Activated CD4-positive, CD25-positive, alpha-beta regulatory T cell (primary cell): Measurements from ENCODE around the gene HSPB9.

ENCODE experiments used
- DNase-seq, 4 experiments: peaks; one replicate each; lab custom pipeline; 2025; lab: John Stamatoyannopoulos, UW

HSPB9 gene

DNA sequence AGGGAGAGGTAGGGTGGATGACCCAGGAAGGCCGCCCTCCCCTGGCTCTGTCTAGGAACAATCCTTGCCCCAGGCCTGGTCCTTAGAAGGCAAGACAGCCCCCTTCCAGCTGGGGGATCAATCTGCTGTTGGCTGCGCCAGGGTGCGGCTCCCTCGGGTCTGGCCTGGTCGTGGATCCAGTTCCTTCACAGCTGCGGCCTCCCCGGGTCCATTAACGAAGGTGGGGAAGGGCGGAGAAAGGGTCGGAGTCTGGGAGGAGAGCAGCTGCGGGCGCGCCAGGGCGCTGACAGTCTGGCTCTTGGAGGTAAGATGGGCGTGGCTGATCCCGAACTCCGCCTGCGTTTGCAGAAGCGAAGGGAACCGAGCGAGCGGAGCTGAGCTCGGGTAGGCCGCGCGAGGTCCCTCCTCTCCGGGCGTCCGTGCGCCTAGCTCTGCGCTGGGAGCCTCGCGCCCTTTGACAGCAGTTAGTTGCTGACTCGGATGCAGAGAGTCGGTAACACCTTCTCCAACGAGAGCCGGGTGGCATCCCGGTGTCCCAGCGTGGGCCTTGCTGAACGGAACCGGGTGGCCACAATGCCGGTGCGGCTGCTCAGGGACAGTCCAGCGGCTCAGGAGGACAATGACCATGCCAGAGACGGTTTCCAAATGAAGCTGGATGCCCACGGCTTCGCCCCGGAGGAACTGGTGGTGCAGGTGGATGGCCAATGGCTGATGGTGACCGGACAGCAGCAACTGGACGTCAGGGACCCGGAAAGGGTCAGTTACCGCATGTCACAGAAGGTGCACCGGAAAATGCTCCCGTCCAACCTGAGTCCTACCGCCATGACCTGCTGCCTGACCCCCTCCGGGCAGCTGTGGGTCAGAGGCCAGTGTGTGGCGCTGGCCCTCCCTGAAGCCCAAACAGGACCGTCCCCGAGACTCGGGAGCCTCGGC lies at the start of gene HSPB9:
TSS of gene HSPB9 (plus strand) at position 434 of the 933 bp plus-strand sequence. CDS start at position 481, 47 bp downstream.
- DNase-seq, result no peak

DNA sequence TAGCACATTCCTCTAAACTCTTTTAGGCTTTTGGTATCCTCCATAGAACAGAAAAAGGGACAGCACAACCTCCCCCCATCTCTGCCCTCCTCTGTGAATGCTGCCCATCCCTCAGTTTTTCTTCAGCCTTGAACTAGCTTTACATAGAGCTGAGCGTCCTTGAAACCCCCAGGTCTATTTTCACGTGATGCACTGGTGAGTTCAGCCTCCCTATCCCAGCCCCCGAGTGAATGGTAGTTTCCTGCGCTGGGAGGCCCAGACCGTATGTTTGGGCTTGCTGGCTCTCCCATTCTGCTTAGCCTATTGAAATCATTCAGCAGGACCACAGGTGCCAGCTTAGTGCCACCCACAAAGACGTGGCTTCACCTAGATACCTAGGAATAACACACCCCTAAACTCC lies 46.8 kb upstream of the HSPB9 start:
- DNase-seq, result no peak

DNA sequence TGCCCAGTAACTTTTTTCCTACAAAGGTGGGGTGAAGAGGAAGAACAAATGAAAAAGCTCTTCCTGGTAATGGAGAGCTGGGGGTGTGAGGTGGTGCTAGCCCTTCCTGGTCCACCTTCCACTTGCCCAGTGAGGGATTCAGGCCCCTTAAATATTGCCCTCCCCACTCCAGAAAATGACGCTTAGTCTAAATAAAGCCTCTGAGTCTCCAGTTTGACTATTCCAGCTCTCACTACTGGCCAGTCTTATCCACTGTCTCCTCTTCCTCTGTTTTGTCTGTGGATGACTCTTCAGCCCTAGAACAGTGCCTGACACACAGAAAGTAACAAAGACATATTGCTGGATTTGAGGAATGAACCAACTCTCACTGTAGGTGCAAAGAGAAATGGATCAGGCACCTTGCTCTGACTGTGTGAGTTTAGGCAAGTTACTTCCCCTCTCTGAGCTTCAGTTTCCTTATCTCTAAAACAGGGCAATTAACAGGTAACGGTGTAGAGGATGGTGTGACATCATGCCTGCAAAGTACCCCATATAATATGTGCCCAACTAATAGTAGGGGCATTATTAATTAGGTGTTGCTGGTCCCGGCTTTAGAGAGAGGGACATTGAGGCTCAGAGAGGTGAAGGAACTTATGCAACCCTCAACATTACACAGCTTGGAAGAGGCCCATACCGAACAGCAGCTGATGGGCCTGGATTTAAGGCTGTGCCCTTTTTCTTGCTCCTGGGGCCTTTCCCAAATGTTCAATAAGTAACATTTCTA lies 45.6 kb upstream of the HSPB9 start:
- no peak for DNase-seq

DNA sequence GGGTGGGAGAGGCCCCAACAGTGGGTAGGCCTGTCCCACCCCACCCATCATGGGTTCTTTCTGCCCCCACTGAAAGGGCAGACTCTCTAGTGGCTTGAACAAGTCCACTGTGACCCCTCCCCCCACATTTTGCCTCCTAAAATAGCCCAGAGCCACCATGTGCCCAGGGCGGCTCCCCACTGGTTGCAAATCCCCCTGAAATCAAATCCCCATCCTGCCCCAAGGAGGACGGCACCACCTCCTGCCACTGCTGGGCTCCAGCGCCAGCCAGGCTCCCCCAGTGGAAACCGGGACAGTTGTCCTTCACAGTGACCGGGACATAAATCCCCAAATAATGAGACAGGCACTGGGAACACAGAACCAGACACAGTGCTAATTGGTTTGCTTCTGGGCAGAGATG lies 44.8 kb upstream of the HSPB9 start:
- DNase-seq, result no peak

DNA sequence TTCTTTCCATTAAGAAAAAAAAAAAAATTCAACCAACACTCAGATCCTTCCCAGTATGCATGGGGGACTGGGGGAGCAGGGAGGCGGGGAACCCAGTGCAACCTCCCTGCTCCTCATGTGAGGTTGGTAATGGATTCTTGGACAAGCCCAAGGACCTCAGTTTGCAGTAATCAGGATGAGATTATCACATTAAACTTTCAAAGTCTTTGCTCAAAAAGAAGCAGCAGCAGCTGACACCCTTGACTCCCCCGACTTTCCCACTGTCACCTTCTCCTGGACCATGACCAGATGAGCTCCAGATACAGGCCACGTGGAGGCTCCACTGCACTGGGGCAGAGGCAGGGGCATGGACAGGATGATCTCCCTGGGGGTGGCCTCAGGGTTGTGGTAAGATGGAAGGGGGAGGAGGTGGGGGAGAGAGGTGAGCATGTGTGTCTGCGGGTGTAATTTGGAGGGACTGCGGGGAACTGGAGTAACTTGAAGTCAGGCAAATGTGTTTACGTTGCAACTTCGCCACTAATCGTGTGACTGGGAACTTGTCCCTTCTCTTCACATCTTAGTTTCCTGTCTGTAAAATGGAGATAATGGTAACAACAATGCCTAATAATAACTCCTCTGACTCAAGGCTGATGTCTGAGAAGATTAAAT lies 44.1 kb upstream of the HSPB9 start:
- no peak for DNase-seq

- DNase-seq, result no peak
Measured at GRCh38 chr17:42079541-42079940, 43.1 kb upstream of the HSPB9 start.

- no peak for DNase-seq
Measured at GRCh38 chr17:42081516-42082129, 41.0 kb upstream of the HSPB9 start.

GRCh38 chr17:42087042-42087701 lies 35.4 kb upstream of the HSPB9 start:
- no peak for DNase-seq

GRCh38 chr17:42087736-42088705 lies 34.6 kb upstream of the HSPB9 start:
- DNase-seq, result no peak

DNA sequence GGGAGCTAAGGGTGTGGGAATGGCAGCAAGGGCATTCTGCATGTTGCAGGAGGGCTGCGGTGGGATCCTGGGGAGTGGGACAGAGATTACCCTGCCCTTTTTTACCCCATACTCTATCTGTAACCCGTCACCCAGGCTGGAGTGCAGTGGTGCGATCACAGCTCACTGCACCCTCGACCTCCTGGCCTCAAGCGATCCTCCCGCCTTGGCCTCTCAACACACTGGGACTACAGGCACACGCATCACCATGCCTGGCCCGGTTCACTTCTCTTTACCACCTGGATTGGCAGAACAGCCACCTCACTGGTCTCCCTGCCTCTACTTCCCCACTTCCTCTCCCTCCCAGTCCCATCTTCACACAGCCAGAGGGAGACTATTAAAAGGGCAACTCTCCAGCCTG lies 33.9 kb upstream of the HSPB9 start:
- DNase-seq, result no peak

GRCh38 chr17:42090964-42091790 lies 31.4 kb upstream of the HSPB9 start:
- no peak for DNase-seq

DNA sequence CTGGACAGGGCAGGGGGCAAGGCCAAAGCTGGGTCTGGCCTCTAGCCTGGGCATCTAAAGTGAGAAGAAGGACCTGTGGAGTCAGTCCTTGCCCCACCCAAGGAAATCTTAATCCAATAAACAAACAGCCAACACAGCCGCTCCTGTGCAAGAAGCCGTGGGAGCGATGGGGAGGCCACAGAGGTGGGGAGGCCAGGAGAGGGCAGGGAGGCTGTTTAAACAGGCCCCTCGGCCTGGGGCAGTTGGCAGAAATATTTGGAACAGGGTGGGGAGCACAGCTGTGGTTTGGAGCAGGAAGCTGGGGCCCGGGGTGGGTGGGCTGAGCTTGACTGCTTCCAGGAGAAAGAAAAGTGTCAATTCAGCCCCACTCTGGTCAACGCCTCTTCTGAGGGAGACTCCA lies 29.7 kb upstream of the HSPB9 start:
- DNase-seq, result no peak

DNA sequence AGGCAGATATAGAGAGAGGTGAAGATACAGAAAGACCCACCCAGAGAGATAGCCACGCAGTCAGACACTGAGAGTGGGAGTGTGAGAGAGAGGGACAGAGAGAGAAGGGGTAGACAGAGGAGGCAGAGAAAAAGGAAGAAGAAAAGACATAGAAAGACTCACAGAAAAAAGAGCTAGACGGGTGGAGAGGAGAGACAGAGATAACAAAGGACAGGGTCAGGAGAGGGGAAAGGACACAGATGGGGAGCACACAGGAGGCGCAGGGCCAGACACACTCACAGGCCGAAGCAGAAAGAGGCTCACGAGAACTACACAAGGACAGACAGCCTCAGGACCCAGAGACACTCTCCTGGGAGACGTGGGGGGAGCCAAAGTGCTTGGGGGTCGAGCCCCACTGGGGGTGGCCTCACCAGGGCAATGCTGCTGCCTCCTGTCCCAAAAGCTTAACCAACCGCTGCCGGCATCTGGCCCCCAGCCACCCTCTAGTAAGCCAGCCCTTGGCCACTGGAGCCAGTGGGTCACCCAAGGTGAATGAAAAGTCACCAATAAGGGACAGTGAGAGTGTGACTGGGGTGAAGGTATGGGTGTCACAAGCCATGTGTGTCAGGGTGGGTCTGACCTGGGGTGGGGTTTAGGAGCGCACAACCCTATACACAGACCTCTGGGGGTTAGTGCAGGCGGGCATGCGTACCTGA lies 28.1 kb upstream of the HSPB9 start:
- DNase-seq, result no peak

GRCh38 chr17:42096360-42097111 lies 26.1 kb upstream of the HSPB9 start:
- no peak for DNase-seq

GRCh38 chr17:42097691-42098631 lies 24.6 kb upstream of the HSPB9 start, which contains the start of gene ZNF385C:
ZNF385C (minus strand) TSS chr17:42098473; CDS start chr17:42063056, 35,417 bp downstream.
- DNase-seq, result peak in 1 of 4 experiments; percentile 19

DNA sequence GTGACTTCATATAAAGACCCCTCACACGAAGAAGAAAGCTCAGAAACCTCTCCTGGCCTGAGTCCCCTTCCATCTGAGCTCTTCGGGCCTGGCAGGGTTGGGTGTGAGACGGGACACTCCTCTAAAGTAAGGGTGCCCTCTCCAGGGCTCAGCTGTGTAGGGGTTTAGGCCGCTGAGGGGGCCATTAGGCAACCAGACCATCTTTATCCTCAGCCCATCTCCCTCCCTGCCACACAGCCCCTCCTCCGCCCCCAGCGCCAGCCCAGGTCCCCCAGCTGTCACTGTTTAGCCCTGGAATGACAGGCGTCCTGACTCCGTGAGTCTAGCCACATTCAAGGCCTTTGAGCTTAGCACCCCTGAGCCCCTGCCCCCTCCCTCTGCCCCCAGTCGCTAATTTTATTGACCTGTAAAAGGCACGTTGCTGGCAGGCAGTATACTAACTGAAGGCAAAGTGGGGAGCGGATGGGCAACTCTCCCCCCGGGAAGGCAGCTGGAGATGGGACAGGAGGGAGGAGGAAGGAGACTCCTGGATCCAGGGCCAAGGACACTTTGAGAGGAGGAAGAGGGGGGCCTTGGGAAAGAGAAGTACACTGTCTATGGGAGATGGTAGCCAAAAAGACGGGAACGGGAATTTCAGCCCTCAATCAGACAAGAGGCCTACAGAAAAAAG lies 23.7 kb upstream of the HSPB9 start:
- no peak for DNase-seq
